Muscle layer of duodenum (tissue), 2 donors: ENCODE data around the gene USP37.

Experiments used
- H3K27ac ChIP-seq: one replicate; pipeline ENCODE4 v1.7.0; 2013; ENCODE audit warnings: mild to moderate bottlenecking, low read length
- H3K27me3 ChIP-seq: one replicate; pipeline ENCODE4 v1.7.0; 2013; ENCODE audit warnings: low read depth, mild to moderate bottlenecking, control low read depth, low read length
- H3K36me3 ChIP-seq, 2 donors: one replicate each; pipeline ENCODE4 v1.7.0; 2013; ENCODE audit warnings: low read length in 2 of 2, control low read depth in 1 of 2, mild to moderate bottlenecking in 1 of 2; ENCODE audit not compliant: insufficient read depth in 2 of 2, control insufficient read depth in 1 of 2
- H3K4me1 ChIP-seq, 2 donors: one replicate each; pipeline ENCODE4 v1.7.0; 2013; ENCODE audit warnings: low read length in 2 of 2, mild to moderate bottlenecking in 2 of 2, control low read depth in 1 of 2, moderate library complexity in 1 of 2; ENCODE audit not compliant: insufficient read depth in 2 of 2, control insufficient read depth in 1 of 2
- H3K4me3 ChIP-seq, 2 donors: one replicate each; pipeline ENCODE4 v1.7.0; 2013; ENCODE audit warnings: low read length in 2 of 2, low read depth in 1 of 2, mild to moderate bottlenecking in 1 of 2
- H3K9me3 ChIP-seq, 2 donors: one replicate each; pipeline ENCODE4 v1.7.0; 2013; ENCODE audit warnings: low read length in 2 of 2, control low read depth in 1 of 2, mild to moderate bottlenecking in 1 of 2; ENCODE audit not compliant: control insufficient read depth in 1 of 2
- donor health status: healthy.

The USP37 gene, protein sequence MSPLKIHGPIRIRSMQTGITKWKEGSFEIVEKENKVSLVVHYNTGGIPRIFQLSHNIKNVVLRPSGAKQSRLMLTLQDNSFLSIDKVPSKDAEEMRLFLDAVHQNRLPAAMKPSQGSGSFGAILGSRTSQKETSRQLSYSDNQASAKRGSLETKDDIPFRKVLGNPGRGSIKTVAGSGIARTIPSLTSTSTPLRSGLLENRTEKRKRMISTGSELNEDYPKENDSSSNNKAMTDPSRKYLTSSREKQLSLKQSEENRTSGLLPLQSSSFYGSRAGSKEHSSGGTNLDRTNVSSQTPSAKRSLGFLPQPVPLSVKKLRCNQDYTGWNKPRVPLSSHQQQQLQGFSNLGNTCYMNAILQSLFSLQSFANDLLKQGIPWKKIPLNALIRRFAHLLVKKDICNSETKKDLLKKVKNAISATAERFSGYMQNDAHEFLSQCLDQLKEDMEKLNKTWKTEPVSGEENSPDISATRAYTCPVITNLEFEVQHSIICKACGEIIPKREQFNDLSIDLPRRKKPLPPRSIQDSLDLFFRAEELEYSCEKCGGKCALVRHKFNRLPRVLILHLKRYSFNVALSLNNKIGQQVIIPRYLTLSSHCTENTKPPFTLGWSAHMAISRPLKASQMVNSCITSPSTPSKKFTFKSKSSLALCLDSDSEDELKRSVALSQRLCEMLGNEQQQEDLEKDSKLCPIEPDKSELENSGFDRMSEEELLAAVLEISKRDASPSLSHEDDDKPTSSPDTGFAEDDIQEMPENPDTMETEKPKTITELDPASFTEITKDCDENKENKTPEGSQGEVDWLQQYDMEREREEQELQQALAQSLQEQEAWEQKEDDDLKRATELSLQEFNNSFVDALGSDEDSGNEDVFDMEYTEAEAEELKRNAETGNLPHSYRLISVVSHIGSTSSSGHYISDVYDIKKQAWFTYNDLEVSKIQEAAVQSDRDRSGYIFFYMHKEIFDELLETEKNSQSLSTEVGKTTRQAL

DNA sequence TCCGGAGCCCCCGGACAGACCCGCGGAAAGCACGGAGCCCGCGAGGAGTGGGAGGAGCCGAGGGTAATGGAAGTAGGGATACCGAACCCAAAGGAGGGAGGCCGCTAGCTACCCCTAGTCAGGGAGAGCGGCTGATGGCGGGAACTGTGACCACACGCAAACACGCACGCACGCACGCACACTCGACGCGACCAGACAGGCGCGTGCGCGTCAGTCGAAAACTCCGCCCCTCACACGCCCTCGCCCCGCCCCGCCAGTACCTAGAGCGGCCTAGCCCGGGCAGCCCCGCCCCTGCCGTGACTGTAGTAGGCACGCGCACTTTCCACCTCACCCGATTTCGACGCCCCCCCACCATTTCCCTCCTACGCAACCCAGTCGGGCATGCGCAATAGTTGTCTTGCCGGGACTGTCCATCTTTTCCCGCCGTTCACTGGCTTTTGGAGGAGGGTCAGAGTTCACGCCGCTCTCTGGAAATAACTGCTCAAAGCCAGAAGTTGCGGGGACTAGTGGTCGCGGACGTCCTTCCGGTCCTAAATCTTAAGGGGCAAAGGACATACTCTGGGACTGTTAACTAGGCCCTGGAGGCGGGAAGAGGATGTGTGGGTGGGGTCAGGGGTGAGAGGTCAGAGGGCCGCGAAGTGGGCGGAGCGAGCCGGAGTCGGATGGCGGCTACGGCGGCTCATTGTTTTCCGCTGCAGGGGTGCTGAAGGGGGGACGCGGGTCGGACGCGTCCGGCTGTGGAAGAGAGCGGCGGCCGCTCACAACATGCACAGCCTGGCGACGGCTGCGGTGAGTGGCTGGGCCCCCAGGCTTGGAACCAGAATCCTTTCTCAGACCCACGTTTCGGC, at the start of gene USP37, which contains the start of gene CNOT9:
USP37 (minus strand) TSS at position 162 of the 848 bp plus-strand sequence. CDS start 9,698 bp downstream, outside the sequence.
CNOT9 (plus strand) TSS at position 650 of the 848 bp plus-strand sequence; CDS start at position 766, 116 bp downstream.
- Histone ChIP-seq H3K4me1 (peaks cover 22 to 36% of the 10 kb centered on the region in 2 donors), H3K4me3 (peak within 1 kb of the TSS; percentile 74 to 85)

DNA sequence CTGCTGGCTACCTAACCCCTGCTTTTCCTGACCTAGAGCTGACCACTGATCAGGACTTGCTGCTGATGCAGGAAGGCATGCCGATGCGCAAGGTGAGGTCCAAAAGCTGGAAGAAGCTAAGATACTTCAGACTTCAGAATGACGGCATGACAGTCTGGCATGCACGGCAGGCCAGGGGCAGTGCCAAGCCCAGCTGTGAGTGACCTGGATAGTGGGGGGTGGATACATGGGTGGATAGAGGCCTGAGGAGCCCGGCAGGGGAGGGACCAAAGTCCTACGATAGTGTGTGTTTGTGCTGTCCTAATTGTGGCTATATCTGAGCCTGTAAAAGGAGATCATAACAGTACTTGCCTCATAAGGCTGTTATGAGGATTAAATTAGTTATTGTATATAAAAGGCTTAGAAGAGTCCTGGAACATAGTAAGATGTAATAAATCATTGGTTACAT, 47.7 kb upstream of the USP37 start:
- Histone ChIP-seq H3K4me3 (no peak overlapping the region), H3K9me3 (no peaks in the 10 kb centered on the region), H3K4me1 (peaks cover 0 to 3% of the 10 kb centered on the region in 2 donors), H3K36me3 (no peaks in the 10 kb centered on the region), H3K27ac (no peak overlapping the region), H3K27me3 (no peaks in the 10 kb centered on the region)

More for the DNA sequence above, at the start of gene USP37, which contains the start of gene CNOT9:
- H3K27me3 ChIP-seq, result no peaks in the 10 kb centered on the region
- peak within 1 kb of the TSS; percentile 95 for H3K27ac ChIP-seq
- H3K36me3 ChIP-seq, result peaks cover 0 to 20% of the 10 kb centered on the region in 2 donors
- no peaks in the 10 kb centered on the region for H3K9me3 ChIP-seq

DNA sequence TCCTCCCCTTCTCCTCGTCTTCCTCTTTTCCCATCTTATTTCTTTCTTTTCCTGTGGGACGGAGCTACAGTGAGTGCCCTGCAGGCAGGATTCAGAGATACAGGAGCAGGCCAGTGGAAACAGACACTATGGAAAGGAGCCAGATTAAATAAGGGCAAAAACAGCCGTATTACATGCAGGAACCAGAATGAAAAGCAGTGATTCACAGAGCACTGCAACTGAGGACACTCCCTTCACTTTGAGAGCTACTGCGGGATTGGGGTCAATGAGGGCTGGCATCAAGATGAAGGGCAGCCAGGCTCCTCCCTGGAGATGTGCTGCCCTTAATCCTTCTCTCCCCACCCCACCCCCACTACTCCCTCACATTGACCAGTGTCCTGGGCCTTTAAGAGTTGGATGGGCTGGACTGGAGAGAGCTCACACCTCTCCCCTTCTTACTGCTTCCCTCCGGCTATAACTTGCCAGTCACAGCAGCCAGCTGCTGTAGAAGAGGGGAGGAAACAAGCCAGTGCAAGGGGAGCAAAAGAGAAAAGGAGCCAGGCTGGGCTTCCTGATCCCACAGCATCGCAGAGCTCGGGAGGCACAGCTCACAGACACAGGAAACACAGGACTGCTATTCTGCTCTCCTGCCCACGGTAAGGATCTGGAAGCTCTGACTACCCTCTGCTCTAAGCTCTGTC, 39.4 kb upstream of the USP37 start, which contains the start of gene PLCD4:
PLCD4 (plus strand) TSS at position 464 of the 680 bp plus-strand sequence. CDS start 7,841 bp downstream, outside the sequence.
- Histone ChIP-seq H3K9me3 (no peaks in the 10 kb centered on the region), H3K27me3 (no peaks in the 10 kb centered on the region), H3K4me1 (peaks cover 0 to 15% of the 10 kb centered on the region in 2 donors), H3K36me3 (no peaks in the 10 kb centered on the region), H3K4me3 (peak within 1 kb of the TSS; percentile 47 to 56), H3K27ac (peak within 1 kb of the TSS; percentile 6)

DNA sequence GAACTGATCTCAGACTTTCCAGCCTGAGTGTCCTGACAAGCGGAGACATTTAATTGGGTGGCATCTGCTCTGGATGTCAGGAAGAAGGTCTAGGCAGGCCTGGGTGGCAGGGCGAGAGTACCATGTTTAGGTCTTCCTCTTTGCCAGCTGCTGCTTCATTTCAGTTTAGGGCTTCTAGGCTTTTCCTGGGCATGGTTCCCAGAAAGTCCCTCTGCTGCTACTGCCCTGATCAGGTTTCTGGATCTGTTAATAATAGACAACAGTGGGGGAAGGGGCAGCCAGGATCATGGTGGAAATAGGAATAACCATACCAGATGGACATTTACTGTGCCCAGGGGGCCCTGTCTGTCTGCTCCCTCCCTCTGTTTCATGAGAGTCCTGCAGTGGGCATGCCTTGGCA, 37.3 kb upstream of the USP37 start:
- H3K4me1 ChIP-seq, result peaks cover 0 to 15% of the 10 kb centered on the region in 2 donors
- no peak overlapping the region for H3K27ac ChIP-seq
- no peaks in the 10 kb centered on the region for H3K9me3 ChIP-seq
- H3K27me3 ChIP-seq, result no peaks in the 10 kb centered on the region
- H3K36me3 ChIP-seq, result no peaks in the 10 kb centered on the region
- H3K4me3 ChIP-seq, result no peak overlapping the region

DNA sequence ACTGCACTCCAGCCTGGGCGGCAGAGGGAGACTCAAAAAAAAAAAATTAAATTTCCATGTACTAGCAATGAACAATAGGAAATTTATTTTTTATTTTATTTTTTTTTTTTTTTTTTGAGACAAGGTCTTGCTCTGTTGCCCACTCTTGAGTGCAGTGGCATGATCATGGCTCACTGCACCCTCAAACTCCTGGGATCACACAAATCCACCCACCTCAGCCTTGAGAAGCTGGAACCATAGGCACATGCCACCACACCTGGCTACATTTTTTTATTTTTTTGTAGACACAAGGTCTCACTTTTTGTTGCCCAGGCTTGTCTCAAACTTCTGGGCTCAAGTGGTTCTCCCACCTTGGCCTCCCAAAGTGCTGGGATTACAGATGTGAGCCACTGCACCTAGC, 17.4 kb upstream of the USP37 start:
- Histone ChIP-seq H3K9me3 (no peaks in the 10 kb centered on the region), H3K36me3 (peaks cover 32 to 76% of the 10 kb centered on the region in 2 donors), H3K4me3 (no peak overlapping the region), H3K27ac (no peak overlapping the region), H3K27me3 (no peaks in the 10 kb centered on the region), H3K4me1 (no peaks in the 10 kb centered on the region)

DNA sequence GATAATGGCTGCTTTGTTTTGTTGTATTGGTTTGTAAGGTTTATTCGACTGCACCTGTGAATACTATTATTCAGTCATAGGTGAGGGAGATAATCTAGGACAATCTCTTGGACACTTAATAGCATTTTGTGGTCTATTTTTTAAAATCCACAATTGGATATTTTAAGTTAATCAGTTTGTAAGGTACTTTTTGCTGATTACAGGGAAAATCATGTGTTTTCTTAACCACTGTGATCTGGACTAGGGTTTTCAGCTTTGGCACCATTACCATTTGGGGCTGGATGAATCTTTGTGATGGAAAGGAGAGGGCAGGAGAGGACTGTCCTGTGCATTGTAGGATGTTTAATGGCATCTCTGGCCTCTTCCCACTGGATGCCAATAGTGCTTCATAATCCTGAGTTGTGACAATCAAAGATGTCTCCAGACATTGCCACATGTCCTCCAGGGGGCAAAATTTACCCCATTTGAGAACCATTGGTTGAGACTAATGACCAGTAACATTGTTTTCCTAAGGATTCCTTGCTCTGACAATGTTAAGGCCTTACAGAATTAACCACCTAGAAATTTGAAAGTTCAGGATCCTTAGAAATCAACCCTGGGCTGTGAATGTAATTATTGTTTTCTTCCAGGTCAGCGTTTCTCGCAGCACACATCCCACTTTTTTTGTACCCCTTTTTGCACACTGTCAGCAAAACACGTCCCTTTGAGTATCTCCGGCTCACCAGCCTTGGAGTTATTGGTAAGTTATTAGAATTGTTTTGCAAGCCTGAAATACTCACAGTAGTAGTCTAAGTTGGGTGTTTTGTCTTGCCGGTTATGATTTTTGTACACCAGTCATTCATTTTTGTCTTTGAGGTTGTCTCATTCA, 16.1 kb upstream of the USP37 start:
- Histone ChIP-seq H3K27me3 (no peaks in the 10 kb centered on the region), H3K4me3 (no peak overlapping the region), H3K27ac (no peak overlapping the region), H3K4me1 (no peaks in the 10 kb centered on the region), H3K9me3 (no peaks in the 10 kb centered on the region), H3K36me3 (peaks cover 32 to 63% of the 10 kb centered on the region in 2 donors)

DNA sequence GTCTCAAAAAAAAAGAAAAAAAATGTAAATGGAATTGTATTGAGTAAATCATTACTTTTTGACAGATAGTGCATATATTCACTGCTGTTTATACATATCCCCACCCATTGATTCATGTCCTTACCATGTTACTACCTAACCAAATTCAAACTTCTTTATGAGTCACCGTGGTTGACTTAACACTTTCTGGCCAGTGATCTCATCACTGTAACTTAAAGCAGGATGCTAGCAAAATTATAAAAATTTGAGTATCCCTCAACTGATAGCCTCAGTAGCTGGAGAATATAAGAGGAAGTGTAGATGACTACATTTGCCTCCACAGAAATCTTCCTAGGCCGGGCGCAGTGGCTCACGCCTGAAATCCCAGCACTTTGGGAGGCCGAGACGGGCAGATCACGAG, 13.9 kb upstream of the USP37 start:
- Histone ChIP-seq H3K27ac (no peak overlapping the region), H3K4me3 (no peak overlapping the region), H3K4me1 (peaks cover 0 to 6% of the 10 kb centered on the region in 2 donors), H3K36me3 (peaks cover 27 to 48% of the 10 kb centered on the region in 2 donors), H3K9me3 (no peaks in the 10 kb centered on the region), H3K27me3 (no peaks in the 10 kb centered on the region)

DNA sequence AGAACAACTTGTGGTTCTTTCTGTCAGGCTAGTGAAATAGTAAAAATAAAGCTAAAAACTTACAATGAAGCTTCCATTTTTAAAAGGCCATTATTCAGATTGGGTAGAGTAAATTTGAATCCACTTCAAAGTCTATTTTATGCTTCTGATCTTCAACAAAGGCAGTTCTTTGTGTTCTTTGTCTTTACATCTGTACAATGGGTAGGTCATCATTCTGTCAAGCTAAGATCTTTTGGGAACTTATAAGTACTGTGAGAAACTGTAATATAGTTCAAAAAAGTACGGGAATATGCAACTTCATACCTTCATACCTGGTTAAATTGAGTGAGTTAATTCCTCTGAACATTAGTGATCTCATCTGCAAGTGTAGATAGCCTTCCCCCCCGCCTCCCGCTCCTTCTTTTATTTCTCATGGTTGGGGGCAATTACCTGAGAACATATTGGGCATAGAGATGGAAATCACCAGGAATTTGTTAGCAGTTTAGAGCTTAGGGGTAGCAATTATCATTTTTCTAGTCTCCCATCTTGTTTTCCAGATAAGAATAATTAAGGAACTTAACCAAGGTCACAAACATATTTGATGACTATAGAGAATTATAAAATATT, 10.2 kb upstream of the USP37 start:
- H3K4me3 ChIP-seq, result no peak overlapping the region

DNA sequence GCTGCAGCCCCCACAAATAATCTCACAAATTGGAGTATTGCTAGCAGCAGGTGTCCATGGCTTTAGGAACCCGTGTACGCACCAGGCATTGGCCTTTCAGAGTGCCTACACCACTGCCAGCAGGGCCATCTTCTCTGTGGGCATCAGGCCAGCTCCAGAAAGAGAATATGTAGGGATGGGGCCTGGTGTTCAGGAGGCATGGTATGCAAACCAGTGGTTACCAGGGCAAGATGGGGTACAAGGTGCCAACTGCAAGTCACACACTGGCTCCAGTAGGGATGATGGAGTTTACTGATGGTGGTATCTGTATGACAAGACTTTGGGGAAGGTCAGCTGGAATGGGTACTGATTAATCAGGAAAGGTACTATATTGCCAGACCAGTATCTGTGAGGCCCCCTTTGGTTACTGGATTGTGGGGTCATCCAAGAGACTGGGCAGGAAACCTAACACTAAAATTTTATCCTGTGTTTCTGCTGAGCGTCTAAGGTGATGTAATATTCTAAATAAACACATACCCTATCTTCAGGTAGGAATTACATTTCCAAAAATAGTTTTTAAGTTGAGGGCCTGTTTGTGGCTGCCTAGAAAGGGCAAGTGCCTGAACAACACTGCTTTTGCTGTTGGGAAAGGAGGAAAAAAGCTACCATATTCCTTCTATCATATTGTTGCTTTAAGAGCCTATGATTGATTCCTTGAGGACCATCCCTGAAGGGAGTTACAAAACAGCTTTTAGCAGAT, 9.5 kb upstream of the USP37 start:
- H3K27ac ChIP-seq, result no peak overlapping the region
- no peaks in the 10 kb centered on the region for H3K27me3 ChIP-seq
- no peaks in the 10 kb centered on the region for H3K9me3 ChIP-seq
- H3K4me1 ChIP-seq, result peaks cover 0 to 10% of the 10 kb centered on the region in 2 donors
- peaks cover 14% of the 10 kb centered on the region in 2 donors for H3K36me3 ChIP-seq
- no peak overlapping the region for H3K4me3 ChIP-seq

More for the DNA sequence above, 10.2 kb upstream of the USP37 start:
- Histone ChIP-seq H3K4me1 (peaks cover 0 to 6% of the 10 kb centered on the region in 2 donors), H3K27ac (no peak overlapping the region), H3K36me3 (peaks cover 21 to 22% of the 10 kb centered on the region in 2 donors), H3K27me3 (no peaks in the 10 kb centered on the region), H3K9me3 (no peaks in the 10 kb centered on the region)
